Ascending aorta (tissue), 2 donors: Measurements from ENCODE around the gene EIF5A2. TPM values are rescaled to one million over a fixed set of nuclear protein-coding genes. Genes with fewer than 3 reads are reported as not detected.

Experiments used
- DNase-seq, 2 donors: peaks; one replicate each; pipeline ENCODE4 v3.0.0-alpha.2; 2019; ENCODE audit warnings: low spot score in 2 of 2
- H3K27ac ChIP-seq, 2 donors: fragments of 200-600 bp; sonication (generic); one replicate each; pipeline ENCODE4 v1.5.1; 2016 to 2017; ENCODE audit warnings: mild to moderate bottlenecking in 1 of 2
- H3K27me3 ChIP-seq: fragments of 200-600 bp; sonication (generic); one replicate; pipeline ENCODE4 v1.5.1; 2017
- H3K36me3 ChIP-seq, 2 donors: fragments of 200-600 bp; sonication (generic); one replicate each; pipeline ENCODE4 v1.5.1; 2016
- H3K4me1 ChIP-seq, 2 donors: fragments of 200-600 bp; sonication (generic); one replicate each; pipeline ENCODE4 v1.5.1; 2016 to 2017; ENCODE audit warnings: mild to moderate bottlenecking in 1 of 2
- H3K4me3 ChIP-seq, 2 donors: fragments of 200-600 bp; sonication (generic); one replicate each; pipeline ENCODE4 v1.5.1; 2016 to 2017; ENCODE audit warnings: mild to moderate bottlenecking in 1 of 2
- H3K9me3 ChIP-seq, 2 donors: fragments of 200-600 bp; sonication (generic); one replicate each; pipeline ENCODE4 v1.5.1; 2016
- intact Hi-C: fragments of 100-400 bp; cut with DNase I; formaldehyde crosslinking; loops from one replicate; pipeline ENCODE4 v1.15.1; 2023
- total RNA-seq: library from RNA; depleted of rRNA; stranded (reverse); fragments of >200 nt; gene quantifications from one replicate; pipeline ENCODE4 v1.1.0, GENCODE V29; 2016
- TF ChIP-seq, protein P1 (sequence below), 3 experiments: fragments of 200-600 bp in 2 of 3; fragments of 450-650 bp in 1 of 3; sonication (generic) in 2 of 3; IDR thresholded peaks; one replicate each; pipeline ENCODE4 v1.5.1; 2016 to 2019; ENCODE audit warnings: antibody characterized with exemption in 3 of 3, mild to moderate bottlenecking in 1 of 3, moderate library complexity in 1 of 3

EIF5A2 gene
- total RNA-seq, 1 donor from 2014 or later: 28.6 TPM

- Histone ChIP-seq H3K36me3 (peaks cover 16 to 29% of the 10 kb centered on the region in 2 donors), H3K27me3 (no peaks in the 10 kb centered on the region), H3K4me3 (no peak overlapping the region), H3K4me1 (peaks cover 0 to 18% of the 10 kb centered on the region in 2 donors), H3K27ac (no peak overlapping the region), H3K9me3 (no peaks in the 10 kb centered on the region)
- intact Hi-C loops: loop anchor here (10.0 kb wide), 1 partner anchor 551 kb away; no protein-coding TSS in a partner anchor
- TF ChIP-seq, protein P1, sequence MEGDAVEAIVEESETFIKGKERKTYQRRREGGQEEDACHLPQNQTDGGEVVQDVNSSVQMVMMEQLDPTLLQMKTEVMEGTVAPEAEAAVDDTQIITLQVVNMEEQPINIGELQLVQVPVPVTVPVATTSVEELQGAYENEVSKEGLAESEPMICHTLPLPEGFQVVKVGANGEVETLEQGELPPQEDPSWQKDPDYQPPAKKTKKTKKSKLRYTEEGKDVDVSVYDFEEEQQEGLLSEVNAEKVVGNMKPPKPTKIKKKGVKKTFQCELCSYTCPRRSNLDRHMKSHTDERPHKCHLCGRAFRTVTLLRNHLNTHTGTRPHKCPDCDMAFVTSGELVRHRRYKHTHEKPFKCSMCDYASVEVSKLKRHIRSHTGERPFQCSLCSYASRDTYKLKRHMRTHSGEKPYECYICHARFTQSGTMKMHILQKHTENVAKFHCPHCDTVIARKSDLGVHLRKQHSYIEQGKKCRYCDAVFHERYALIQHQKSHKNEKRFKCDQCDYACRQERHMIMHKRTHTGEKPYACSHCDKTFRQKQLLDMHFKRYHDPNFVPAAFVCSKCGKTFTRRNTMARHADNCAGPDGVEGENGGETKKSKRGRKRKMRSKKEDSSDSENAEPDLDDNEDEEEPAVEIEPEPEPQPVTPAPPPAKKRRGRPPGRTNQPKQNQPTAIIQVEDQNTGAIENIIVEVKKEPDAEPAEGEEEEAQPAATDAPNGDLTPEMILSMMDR (IDR thresholded peaks at IDR 0.05): no peak
- DNase-seq: no peak
These were observed 43.0 kb downstream of the EIF5A2 start for GRCh38 chr3:170865209-170866094.

DNA sequence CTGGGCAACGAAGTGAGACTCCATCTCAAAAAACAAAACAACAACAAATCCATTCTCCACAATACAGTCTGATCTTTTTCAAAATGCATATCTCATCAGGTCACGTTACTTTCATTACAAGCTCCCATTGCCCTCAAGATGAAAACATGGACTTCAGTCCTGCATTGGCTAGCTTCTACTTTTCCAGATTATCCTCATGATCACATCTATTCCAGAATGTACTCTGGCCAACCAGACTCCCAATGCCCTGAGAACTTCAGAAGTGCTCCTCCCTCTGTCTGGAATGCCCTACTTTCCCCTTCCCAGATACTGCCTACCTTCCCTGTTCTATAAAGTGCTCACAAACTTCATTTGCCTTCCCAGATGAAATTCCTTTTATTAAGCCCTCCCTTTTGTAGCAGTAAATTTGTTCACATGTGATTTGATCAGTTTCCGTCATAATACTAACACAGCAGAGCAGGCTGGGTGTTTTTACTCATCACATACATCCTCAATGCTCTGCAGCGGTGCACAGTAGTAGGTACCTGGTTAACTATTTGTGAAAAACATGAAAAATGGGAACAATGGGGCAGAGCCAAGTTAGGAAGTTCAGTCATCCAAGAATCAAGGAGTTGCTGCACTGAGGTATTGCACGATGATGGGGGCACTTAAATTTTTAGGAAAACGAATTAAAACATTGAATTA, 43.8 kb downstream of the EIF5A2 start:
- Histone ChIP-seq H3K9me3 (no peaks in the 10 kb centered on the region), H3K36me3 (peaks cover 16 to 29% of the 10 kb centered on the region in 2 donors), H3K4me1 (peaks cover 0 to 17% of the 10 kb centered on the region in 2 donors), H3K4me3 (no peak overlapping the region), H3K27ac (no peak overlapping the region), H3K27me3 (no peaks in the 10 kb centered on the region)
- no peak for DNase-seq
- TF ChIP-seq, protein P1 (IDR thresholded peaks at IDR 0.05): no peak
- intact Hi-C loops: loop anchor here (10.0 kb wide), 1 partner anchor 550 kb away; no protein-coding TSS in a partner anchor

DNA sequence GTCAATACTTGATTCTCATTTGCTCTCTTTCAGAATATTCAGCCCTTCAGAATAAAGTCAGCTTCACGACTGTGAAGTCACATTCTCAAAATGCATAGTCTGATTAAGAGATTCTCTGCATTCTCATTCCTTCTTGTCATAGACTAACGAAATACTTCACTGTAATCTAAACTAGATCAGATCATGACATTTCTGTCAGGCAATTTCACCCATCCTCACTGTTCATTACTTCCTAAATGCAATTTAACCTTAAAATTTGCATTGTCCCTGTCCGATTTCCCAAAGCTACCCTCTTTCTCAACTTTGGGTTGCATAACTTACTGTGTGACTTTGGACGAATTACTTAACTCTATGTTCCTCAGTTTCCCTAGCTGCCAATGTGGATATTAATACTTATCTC, 44.6 kb downstream of the EIF5A2 start:
- TF ChIP-seq, protein P1 (IDR thresholded peaks at IDR 0.05): no peak
- peaks cover 0 to 13% of the 10 kb centered on the region in 2 donors for H3K4me1 ChIP-seq
- H3K9me3 ChIP-seq: no peaks in the 10 kb centered on the region
- DNase-seq: no peak
- intact Hi-C loops: loop anchor here (10.0 kb wide), 1 partner anchor 549 kb away; no protein-coding TSS in a partner anchor
- peaks cover 16 to 29% of the 10 kb centered on the region in 2 donors for H3K36me3 ChIP-seq
- no peak overlapping the region for H3K27ac ChIP-seq
- H3K27me3 ChIP-seq: no peaks in the 10 kb centered on the region
- H3K4me3 ChIP-seq: no peak overlapping the region

- Histone ChIP-seq H3K9me3 (no peaks in the 10 kb centered on the region), H3K27me3 (no peaks in the 10 kb centered on the region), H3K4me3 (no peak overlapping the region), H3K4me1 (peaks cover 0 to 4% of the 10 kb centered on the region in 2 donors), H3K27ac (no peak overlapping the region), H3K36me3 (peaks cover 16 to 26% of the 10 kb centered on the region in 2 donors)
- DNase-seq: no peak
- TF ChIP-seq, protein P1 (IDR thresholded peaks at IDR 0.05): no peak
- intact Hi-C loops: loop anchor here (10.0 kb wide), 1 partner anchor 548 kb away; no protein-coding TSS in a partner anchor
These were observed 45.6 kb downstream of the EIF5A2 start for GRCh38 chr3:170862618-170863374.

DNA sequence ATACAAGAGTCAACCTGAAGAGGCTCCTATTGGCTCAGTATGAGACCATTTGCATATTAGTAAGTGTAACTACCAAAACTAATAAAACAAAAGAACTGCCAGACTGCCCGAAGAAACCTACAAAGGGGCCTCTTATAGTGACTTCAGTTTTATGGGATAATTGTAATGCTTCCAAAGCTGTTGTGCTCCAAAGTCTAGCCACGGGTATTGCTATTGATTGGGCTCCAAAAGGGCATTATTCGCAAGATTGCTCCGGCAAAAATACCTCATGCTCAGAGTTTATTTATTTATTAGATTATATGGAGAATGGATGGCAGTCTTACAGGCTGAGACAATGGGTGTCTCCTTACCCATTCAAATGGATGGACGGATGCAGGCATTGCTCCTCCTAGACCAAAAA, 49.8 kb downstream of the EIF5A2 start:
- Histone ChIP-seq H3K4me1 (no peaks in the 10 kb centered on the region), H3K9me3 (no peaks in the 10 kb centered on the region), H3K27me3 (no peaks in the 10 kb centered on the region), H3K27ac (no peak overlapping the region), H3K4me3 (no peak overlapping the region), H3K36me3 (no peaks in the 10 kb centered on the region)
- no peak for DNase-seq
- TF ChIP-seq, protein P1 (IDR thresholded peaks at IDR 0.05): no peak
- intact Hi-C loops: no loop called here
